HG02870 (cell line): ENCODE measurements around the gene STARD6.
"Not testable (repeated sequence)": the region's sequence is repeated elsewhere in the genome, so short reads cannot be mapped to it uniquely, and the experiment has no call there.

Experiments used
- ATAC-seq: cut with Tn5 transposase; IDR thresholded peaks from one replicate; pipeline ENCODE4 v1.9.1; 2021; ENCODE audit warnings: mild to moderate bottlenecking, moderate library complexity; ENCODE audit not compliant: unreplicated experiment

STARD6 gene

DNA sequence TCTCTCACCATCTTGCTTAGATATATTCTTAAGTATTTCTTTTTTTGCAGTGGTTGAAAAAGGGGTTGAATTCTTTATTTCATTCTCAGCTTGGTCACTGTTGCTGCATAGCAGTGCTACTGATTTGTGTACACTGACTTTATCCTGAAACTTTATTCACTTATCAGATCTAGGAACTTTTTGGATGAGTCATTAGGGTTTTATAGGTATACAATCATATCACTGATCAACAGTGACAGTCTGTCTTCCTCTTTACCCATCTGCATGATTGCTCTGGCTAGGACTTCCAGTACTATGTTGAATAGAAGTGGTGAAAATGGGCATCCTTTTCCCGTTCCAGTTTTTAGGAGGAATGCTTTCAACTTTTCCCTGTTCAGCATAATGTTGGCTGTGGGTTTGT, 6.5 kb downstream of the STARD6 start:
- ATAC-seq = no peak

DNA sequence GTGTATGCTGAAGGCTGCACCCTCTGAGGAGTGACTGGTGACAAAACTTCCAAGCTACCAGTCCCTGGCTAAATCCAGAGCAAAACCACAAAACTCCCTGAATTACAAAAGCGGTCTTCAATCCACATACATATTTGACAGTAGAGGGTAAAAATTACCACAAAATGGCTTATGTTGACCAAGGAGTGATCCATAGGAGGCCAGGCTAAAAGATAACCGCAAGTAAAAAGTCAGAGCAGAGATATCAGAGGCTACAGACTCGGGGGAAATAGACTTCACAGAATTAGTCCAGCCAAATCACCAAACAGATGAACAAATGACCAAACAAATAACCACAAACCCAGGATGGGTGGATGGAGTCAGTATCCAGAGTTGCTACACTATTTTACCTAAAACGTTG, 19.4 kb downstream of the STARD6 start:
- no peak for ATAC-seq

- no peak for ATAC-seq
These were observed 22.0 kb downstream of the STARD6 start for GRCh38 chr18:54335638-54336173.

DNA sequence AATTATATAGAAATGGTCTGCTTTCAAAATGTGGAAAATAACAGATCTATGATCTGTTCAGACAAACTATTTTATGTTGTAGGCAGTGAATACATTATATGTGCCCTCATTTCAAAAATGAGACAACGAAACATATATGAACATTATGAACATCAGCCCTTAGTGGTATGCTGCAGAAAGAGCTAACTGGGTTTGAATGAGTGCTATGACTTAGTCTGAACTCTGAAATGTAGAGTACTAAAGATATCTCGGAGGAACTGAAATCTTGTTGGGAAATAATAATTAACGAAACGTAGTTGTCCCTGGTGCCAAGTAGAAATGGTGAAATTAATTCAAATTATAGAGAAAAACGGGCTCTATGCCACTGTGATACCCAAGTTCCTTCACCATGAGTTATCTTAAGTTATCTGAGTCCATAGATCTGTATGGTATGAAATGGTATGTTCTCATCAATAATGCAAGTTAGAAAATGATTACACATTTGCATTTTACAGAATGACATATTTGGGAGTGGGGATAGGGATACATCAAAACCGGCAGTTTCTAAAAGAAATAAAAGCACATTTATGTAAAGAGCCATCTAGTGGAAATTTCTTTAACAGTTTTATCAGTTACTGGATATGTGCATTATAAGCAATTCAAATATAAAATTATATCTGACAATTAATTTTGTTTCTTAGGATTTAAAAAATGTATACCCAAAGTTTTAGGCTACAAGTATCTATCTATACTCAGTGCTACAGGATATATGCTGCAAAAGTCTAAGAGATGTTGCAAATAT, 26.7 kb downstream of the STARD6 start:
- no peak for ATAC-seq

- ATAC-seq = no peak
These were observed 27.9 kb downstream of the STARD6 start for GRCh38 chr18:54329787-54330186.

GRCh38 chr18:54327818-54328217, 29.8 kb downstream of the STARD6 start:
- no peak for ATAC-seq

DNA sequence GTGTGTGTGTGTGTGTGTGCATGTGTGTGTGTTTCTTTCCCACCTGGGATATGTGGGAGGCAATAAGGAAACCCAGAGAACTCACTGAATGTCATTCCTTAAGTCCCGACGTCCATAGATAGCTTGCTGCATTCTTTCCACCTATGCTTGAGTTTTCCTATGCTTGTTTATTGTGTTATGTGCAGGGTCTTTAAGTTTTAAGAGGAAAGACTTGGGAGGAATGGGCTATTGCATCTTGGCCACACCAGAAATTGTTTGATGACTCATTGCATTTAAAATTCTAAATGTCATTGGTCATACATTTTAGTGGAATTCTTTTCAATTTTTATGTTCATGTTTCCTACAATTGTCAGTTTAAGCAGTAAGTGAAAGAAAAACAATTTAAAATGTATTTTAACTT, 33.7 kb downstream of the STARD6 start:
- ATAC-seq = no peak

DNA sequence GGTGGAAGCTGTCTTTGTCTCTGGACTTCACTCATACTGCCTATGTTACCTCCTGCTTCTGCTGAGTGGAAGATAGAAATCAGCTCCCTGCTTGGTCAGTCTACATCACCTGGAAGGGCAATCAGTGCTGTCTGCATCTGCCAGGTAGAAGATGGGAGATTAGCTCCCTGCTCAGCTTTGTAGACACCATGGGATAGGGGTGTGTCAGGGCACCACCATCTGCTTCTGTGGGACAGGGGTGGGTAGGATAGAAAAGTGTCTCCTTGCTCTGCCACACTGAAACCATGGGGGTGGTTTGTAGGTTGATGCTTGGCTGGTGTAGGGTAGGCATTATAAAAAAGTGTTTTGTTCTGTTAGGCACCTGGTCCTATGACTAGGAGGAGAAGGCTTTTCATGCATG, 34.1 kb downstream of the STARD6 start:
- ATAC-seq = no peak

DNA sequence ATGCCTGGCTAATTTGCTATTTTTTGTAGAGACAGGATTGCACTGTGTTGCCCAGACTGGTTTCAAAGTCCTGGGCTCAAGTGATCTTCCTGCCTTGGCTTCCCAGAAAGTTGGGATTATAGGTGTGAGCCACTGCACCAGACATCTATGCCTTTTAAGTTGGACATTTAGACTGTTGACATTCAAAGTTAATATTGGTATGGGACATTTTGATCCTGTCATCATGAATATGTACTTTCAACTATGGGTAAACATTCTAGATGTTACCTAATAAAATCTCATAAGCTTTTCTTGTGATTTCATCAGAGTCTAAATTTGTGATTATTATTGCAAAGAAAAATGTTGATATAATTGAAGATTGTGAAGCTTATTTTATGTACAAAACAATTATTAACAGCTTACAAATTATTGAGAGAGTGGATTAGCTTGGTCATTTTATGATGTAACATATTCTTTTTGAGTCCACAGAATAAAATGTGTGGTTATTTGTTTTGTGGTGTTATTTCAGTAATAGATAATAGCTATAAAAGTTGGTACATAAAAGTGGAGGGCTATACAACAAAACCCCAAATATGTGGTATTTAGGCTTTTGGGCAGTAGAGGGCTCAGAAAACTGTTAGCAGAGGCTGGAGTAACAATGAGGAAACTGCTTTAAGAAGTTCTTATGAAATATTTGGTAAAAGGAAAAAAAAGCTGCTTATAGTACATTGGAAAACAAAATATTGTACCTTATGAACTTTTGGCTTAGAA, 41.4 kb downstream of the STARD6 start:
- ATAC-seq = no peak

- ATAC-seq = not testable (repeated sequence)
These were observed 48.1 kb downstream of the STARD6 start for GRCh38 chr18:54309564-54309963.

DNA sequence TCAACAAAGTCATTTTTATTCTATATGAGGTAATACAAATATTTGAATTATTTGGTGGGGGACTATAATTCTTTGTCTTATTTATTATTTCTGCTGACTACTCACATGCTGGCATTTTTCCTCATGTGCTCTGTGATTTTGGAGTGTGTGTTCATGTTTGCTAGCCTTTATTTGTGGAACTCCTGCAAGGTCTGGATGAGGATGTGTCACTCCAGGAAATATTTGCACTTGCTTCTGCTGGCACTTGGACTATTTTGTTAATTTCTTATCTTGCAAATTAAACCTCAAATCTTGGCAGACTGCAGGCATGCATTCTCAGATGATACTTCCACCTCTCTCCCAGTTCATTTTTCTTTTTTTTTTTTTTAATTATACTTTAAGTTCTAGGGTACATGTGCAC, 54.2 kb downstream of the STARD6 start:
- no peak for ATAC-seq

DNA sequence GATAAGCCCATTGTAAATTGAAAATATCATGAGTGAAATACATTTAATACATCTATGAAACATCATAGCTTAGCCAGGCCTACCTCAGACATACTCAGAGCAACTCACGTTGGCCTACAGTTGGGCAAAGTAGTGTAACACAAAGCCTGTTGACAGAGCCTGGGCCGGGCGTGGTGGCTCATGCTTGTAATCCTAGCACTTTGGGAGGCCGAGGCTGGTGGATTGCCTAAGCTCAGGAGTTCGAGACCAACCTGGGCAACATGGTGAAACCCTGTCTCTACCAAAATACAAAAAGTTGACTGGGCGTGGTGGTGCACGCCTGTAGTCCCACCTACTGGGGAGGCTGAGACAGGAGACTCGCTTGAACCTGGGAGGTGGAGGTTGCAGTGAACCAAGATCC, 58.7 kb downstream of the STARD6 start:
- not testable (repeated sequence) for ATAC-seq

DNA sequence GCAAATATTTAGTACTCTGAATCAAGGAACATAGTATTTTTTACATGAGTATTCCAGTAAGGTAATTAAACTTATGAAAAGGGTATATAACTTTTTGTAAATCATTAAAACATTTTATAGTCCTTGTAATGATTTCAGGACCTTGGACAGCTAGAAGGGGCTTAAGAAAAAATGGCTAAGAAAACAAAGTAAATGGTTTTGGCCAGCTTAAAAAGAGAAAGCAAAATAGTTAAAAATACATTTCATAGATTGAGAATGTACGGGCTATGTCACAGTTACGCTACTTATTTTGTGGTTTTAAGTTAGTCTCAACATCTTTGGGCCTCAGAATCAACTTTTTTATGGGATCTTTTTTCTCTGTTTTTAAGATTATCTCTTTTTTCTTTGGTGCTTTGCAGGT, 61.6 kb downstream of the STARD6 start:
- no peak for ATAC-seq

- ATAC-seq = no peak
These were observed 63.4 kb downstream of the STARD6 start for GRCh38 chr18:54294274-54294673.

DNA sequence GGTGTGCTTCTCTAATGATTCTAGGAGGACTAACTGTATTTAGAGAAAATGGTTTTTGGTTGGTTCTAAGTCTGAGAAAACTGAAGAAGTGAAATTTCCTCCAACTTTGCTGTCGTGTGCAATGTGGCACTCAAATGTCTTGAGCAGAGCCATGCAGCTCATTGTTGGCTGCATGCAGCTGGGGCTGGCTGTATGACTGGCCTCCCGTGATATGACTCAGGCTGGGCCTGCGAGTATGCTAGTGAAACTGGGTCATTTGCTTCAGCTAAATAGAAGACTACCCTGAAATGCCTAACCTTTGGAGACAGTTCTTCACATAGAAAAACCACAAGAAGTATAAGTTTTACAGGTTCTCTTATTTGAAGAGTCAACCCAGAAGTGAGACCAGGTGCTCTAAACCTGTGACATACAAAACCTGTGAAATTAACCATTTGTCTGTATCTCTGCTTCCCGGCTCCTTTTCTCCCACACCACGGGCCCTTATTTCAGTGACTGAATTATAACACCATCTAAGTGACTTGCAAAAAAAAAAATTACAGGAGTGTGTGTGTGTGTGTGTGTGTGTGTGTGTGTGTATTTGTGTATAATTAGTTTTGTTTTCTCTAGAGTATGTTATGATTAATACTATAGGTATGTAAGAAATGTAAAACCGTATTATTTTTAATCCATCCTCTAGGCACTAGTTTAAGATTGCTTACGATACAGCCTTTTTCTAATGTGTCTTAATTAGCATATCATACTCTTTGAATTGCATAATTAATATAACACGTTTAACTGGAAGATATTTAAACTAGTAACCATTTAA, 72.5 kb downstream of the STARD6 start:
- peak; percentile 98 for ATAC-seq

DNA sequence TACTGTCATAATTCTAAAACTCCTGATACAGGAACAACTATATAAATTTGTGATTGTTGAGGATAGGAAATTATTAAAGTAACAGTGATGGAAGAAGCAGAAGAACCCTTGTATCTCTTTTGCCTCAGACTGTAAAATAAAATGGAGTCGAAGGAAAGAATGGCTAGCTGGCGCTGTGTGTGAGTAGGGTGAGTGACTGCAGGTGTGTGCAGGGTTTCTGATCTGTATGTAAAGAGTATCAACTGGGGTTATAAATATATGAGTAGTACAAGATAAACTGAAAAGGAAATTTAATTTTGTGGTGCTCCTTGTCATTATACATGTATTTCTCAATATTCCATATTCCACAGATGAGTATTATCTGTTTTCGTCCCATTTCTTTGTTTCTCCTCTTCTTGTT, 73.1 kb downstream of the STARD6 start:
- ATAC-seq = peak; percentile 47

DNA sequence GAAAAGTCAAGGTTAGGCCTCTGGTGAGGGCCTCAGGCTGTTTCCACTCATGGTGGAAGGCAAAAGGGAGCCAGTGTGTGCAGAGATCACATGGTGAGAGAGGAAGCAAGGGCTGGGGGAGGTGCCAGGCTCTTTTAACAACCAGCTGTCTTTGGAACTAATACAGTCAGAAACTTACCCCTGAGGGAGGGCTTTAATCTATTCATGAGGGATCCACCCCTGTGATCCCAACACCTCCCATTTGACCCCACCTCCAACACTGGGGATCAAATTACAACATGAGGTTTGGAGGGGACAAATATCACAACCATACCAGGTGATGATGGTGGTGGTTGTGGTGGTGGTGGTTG, 77.5 kb downstream of the STARD6 start:
- ATAC-seq = no peak

DNA sequence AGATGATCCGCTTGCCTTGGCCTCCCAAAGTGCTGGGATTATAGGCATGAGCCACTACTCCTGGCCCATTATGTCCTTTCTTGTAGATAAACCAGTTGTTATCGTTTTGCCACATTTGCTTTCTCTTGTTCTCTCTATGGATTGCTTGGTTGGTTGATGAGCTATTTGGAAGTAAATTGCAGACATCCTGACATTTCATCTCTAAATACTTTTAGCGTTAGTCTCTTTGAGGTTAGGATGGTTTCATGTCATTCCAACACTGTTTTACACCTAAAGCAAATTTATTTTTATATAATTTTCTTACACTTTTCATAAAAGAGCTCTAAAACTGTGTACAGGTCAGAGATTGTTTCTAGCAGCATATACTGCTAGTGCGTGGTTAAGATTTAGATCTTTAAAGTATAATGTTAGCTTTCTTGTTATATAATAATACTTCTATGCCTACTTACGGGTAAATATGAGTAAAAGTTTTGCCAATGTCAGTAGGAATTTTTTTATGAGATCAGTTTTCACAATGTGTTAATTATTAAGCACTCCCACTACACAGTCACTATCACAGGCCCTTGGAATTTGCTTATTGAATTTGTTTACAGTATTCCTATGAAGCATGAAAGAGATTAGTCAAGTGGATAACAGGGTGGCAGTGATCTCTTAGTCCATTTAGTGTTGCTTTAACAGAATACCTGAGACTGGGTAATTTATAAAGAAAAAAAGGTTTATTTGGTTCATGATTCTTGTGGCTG, 78.0 kb downstream of the STARD6 start:
- ATAC-seq = no peak

DNA sequence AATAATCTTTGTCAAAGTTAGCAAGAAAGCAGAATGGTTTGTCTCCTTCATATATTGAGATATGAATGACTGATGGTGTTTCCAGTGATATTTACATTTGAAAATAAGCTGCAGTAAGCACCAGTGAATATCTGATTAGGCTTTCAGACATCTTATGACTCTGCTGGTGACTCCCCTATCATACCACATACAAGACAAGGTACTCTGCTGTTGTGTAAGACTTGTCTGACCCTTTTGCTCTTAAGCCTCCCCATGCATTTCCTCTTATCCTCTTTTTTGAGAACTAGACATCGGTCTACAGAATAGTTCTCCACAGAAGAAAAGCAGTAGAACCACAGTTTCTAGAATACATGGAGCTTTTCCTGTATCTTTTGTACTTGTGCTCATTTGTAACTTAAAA, 79.0 kb downstream of the STARD6 start:
- ATAC-seq = no peak

- no peak for ATAC-seq
These were observed 79.8 kb downstream of the STARD6 start for GRCh38 chr18:54277899-54278298.
